DMS114 treated with DMSO at 0.1 percent for 48 hours (cell line): ENCODE results near the gene MED27.

ENCODE experiments used
- DNase-seq: peaks from one replicate; lab custom pipeline; 2025; ENCODE audit not compliant: unreplicated experiment; lab: John Stamatoyannopoulos, UW

Gene MED27

GRCh38 chr9:132044176-132044875 is 35.3 kb downstream of the MED27 start:
- DNase-seq, result no peak

GRCh38 chr9:132043708-132044107 is 36.0 kb downstream of the MED27 start:
- DNase-seq, result no peak

GRCh38 chr9:132042324-132042723 is 37.3 kb downstream of the MED27 start:
- no peak for DNase-seq

GRCh38 chr9:132041798-132042197 is 37.9 kb downstream of the MED27 start:
- DNase-seq, result no peak

GRCh38 chr9:132040808-132041207 is 38.9 kb downstream of the MED27 start:
- DNase-seq, result no peak

GRCh38 chr9:132040246-132040645 is 39.4 kb downstream of the MED27 start:
- no peak for DNase-seq

- no peak for DNase-seq
Observed at GRCh38 chr9:132039284-132039683, 40.4 kb downstream of the MED27 start.

- no peak for DNase-seq
Observed at GRCh38 chr9:132037458-132037857, 42.2 kb downstream of the MED27 start.

GRCh38 chr9:132036521-132036920 is 43.1 kb downstream of the MED27 start:
- DNase-seq, result no peak

- no peak for DNase-seq
Observed at GRCh38 chr9:132035679-132036078, 44.0 kb downstream of the MED27 start.

- DNase-seq, result no peak
Observed at GRCh38 chr9:132032238-132032950, 47.3 kb downstream of the MED27 start.

GRCh38 chr9:132031467-132032237 is 48.0 kb downstream of the MED27 start:
- DNase-seq, result no peak

GRCh38 chr9:132030626-132031325 is 48.9 kb downstream of the MED27 start:
- DNase-seq, result no peak

GRCh38 chr9:132027752-132028663 is 51.7 kb downstream of the MED27 start:
- DNase-seq, result no peak

GRCh38 chr9:132026932-132027585 is 52.6 kb downstream of the MED27 start:
- DNase-seq, result no peak

- DNase-seq, result no peak
Observed at GRCh38 chr9:132025766-132026165, 53.9 kb downstream of the MED27 start.

GRCh38 chr9:132024589-132024988 is 55.1 kb downstream of the MED27 start:
- DNase-seq, result no peak

GRCh38 chr9:132023419-132024180 is 56.1 kb downstream of the MED27 start:
- DNase-seq, result no peak
